ENCODE measurements around the gene SPAG8. TPM values are rescaled to one million over a fixed set of nuclear protein-coding genes. Genes with fewer than 3 reads are reported as not detected.

The SPAG8 gene
- total and polyA plus RNA-seq, 2 experiments from 2014 or later, result 0.97 to 1.2 TPM

DNA sequence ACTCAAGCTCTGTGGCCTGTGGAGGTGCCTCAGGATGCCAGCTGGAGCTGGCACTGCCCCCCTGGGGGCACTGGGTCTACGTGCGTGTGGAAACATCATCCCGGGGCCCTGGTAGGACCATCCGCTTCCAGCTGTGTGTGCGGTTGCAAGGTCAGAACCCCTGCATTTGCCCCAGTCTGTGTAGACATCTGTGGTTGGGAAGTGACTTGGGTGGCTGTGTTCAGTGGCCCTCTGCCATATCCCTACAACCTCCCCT is 29.5 kb upstream of the SPAG8 start:
- Histone ChIP-seq H3K36me3 (ENCODE audit: low read depth) (no peaks in the 10 kb centered on the region), H3K27me3 (replicated peaks; ENCODE audit: insufficient read depth) (no peaks in the 10 kb centered on the region), H3K4me3 (no peak overlapping the region), H3K4me2 (ENCODE audit: unreplicated experiment) (no peak overlapping the region), H3K9me2 (ENCODE audit: insufficient read depth) (no peaks in the 10 kb centered on the region), H3K79me2 (ENCODE audit: insufficient read depth) (no peaks in the 10 kb centered on the region), H3K27ac (no peak overlapping the region), H3F3A (ENCODE audit: insufficient read depth) (peaks cover 29% of the 10 kb centered on the region), H3K4me1 (ENCODE audit: insufficient read depth) (peaks cover 21% of the 10 kb centered on the region), H3K9ac (no peak overlapping the region), H2AFZ (no peak overlapping the region), H3K9me3 (ENCODE audit: low read depth) (no peaks in the 10 kb centered on the region), H4K20me1 (ENCODE audit: insufficient read depth) (no peaks in the 10 kb centered on the region)
- TF ChIP-seq EZH2 (IDR thresholded peaks at IDR 0.05; ENCODE audit: insufficient read depth, poor library complexity, severe bottlenecking) (no peak), EZH2phosphoT487 (IDR thresholded peaks at IDR 0.05; ENCODE audit: insufficient read depth, low read depth) (no peak)
- in situ Hi-C loops (cut with MboI), result no loop called here
- DNase-seq, result no peak
- WGBS, 2 experiments (ENCODE audit: low coverage in 1 of 2, low lambda C conversion rate in 2 of 2, missing lambda C conversion rate in 2 of 2), result 68 to 69% methylated on average over 5 of the region's 5 CpGs

DNA sequence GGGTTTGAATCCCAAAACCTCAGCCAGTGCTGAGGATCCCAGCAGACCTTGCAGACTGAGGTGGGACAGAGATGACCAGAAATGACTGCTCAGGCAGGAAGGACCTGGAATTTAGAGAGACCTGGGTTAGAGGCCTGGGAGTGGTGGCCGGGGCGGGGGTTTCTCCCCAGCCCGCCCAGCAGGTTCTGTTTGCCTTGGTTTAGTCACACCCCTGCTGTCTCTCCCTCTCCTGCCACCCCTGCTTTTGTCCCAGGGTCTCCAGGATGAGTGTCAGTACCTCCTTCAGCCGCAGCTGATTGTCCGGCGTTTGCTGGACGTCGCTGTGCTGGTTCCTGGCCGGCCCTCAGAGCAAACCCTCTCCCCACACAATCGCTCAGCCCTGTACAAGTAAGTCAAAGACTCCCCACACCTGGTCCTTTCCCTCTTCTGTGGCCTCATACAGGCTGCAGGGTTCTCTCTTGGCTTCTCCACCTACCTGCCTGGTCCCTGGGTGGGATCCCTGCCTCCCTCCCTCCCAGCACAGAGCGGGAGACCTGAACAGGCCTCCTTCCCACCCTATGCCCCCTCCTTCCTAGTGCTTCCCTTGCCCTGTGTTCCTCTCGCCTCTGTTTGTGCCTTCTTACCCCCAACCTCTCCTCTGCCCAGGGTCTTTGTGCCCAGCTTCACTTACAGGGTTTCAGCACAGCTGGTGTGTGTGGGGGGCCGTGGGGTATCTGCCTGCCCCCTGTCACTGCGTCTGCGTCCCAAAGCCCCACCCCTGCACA is 29.0 kb upstream of the SPAG8 start:
- Histone ChIP-seq H3K4me2 (ENCODE audit: unreplicated experiment) (no peak overlapping the region), H3K9me3 (ENCODE audit: low read depth) (no peaks in the 10 kb centered on the region), H3K27me3 (replicated peaks; ENCODE audit: insufficient read depth) (no peaks in the 10 kb centered on the region), H3K4me1 (ENCODE audit: insufficient read depth) (peaks cover 21% of the 10 kb centered on the region), H3K36me3 (ENCODE audit: low read depth) (no peaks in the 10 kb centered on the region), H3F3A (ENCODE audit: insufficient read depth) (peaks cover 29% of the 10 kb centered on the region), H2AFZ (no peak overlapping the region), H3K9ac (no peak overlapping the region), H3K79me2 (ENCODE audit: insufficient read depth) (no peaks in the 10 kb centered on the region), H3K27ac (no peak overlapping the region), H3K4me3 (no peak overlapping the region), H3K9me2 (ENCODE audit: insufficient read depth) (no peaks in the 10 kb centered on the region), H4K20me1 (ENCODE audit: insufficient read depth) (no peaks in the 10 kb centered on the region)
- no peak for DNase-seq
- TF ChIP-seq EZH2phosphoT487 (IDR thresholded peaks at IDR 0.05; ENCODE audit: insufficient read depth, low read depth) (no peak), EZH2 (IDR thresholded peaks at IDR 0.05; ENCODE audit: insufficient read depth, poor library complexity, severe bottlenecking) (no peak)
- in situ Hi-C loops (cut with MboI), result no loop called here
- WGBS, 2 experiments (ENCODE audit: low coverage in 1 of 2, low lambda C conversion rate in 2 of 2, missing lambda C conversion rate in 2 of 2), result 87 to 89% methylated on average over 15 of the region's 15 CpGs

DNA sequence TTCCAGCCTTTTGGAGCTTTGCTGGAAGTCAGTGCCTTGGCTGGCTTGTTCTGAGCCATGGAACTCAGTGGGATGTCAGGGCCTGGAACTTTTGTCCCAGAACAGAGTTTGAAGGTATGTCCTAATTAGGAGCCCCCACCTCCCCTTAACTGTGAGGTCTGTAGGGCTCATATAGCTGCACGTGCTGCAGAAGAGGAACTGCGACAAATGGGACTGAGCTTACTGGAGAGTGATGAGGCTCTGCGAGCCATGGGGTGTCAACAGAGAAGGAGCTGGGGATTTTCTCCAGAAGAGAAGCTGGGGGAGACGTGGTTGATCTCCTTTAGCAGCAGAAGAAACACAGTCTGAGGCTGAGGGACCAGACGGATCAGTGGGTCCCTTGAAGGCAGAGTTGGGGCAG is 27.9 kb upstream of the SPAG8 start:
- H3K9me2 ChIP-seq (ENCODE audit: insufficient read depth), result no peaks in the 10 kb centered on the region
- in situ Hi-C loops (cut with MboI), result no loop called here
- TF ChIP-seq EZH2 (IDR thresholded peaks at IDR 0.05; ENCODE audit: insufficient read depth, poor library complexity, severe bottlenecking) (no peak), EZH2phosphoT487 (IDR thresholded peaks at IDR 0.05; ENCODE audit: insufficient read depth, low read depth) (no peak)

DNA sequence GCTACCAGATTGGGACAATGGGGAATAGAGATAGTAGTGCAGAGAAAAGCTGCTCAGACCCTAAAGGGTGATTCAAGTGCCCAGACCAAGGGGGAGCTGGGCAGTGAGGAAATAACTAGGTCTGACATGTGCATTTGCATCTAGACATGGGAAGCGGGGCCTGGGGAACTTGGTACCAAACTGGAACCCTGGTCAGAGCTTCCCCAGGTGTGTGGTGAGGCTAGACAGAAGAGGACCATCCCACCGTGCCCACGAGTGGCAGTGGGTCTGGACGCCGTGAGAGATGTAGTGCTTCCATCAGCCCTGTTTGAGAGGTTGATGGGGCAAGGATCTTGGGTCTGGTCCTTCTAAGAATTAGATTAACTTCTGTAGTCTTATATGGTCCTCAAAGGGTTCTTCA is 24.5 kb upstream of the SPAG8 start:
- no peak for TF ChIP-seq EZH2phosphoT487 (IDR thresholded peaks at IDR 0.05; ENCODE audit: insufficient read depth, low read depth)
- no peak for TF ChIP-seq EZH2 (IDR thresholded peaks at IDR 0.05; ENCODE audit: insufficient read depth, poor library complexity, severe bottlenecking)
- Histone ChIP-seq H3K27me3 (replicated peaks; ENCODE audit: insufficient read depth) (no peaks in the 10 kb centered on the region), H3K4me1 (ENCODE audit: insufficient read depth) (no peaks in the 10 kb centered on the region), H3K4me3 (no peak overlapping the region), H3K4me2 (ENCODE audit: unreplicated experiment) (no peak overlapping the region), H2AFZ (no peak overlapping the region), H3K27ac (no peak overlapping the region), H3K9me2 (ENCODE audit: insufficient read depth) (no peaks in the 10 kb centered on the region), H3K36me3 (ENCODE audit: low read depth) (no peaks in the 10 kb centered on the region), H3K9me3 (ENCODE audit: low read depth) (no peaks in the 10 kb centered on the region), H3K9ac (no peak overlapping the region), H3K79me2 (ENCODE audit: insufficient read depth) (no peaks in the 10 kb centered on the region), H3F3A (ENCODE audit: insufficient read depth) (no peaks in the 10 kb centered on the region), H4K20me1 (ENCODE audit: insufficient read depth) (no peaks in the 10 kb centered on the region)
- in situ Hi-C loops (cut with MboI), result no loop called here
- 93 to 96% methylated on average over 5 of the region's 5 CpGs for WGBS, 2 experiments (ENCODE audit: low coverage in 1 of 2, low lambda C conversion rate in 2 of 2, missing lambda C conversion rate in 2 of 2)
- no peak for DNase-seq

More for the DNA sequence above, 27.9 kb upstream of the SPAG8 start:
- Histone ChIP-seq H3K9ac (no peak overlapping the region), H3K79me2 (ENCODE audit: insufficient read depth) (no peaks in the 10 kb centered on the region), H3K9me3 (ENCODE audit: low read depth) (no peaks in the 10 kb centered on the region), H3F3A (ENCODE audit: insufficient read depth) (peaks cover 21% of the 10 kb centered on the region), H3K4me3 (no peak overlapping the region), H3K36me3 (ENCODE audit: low read depth) (no peaks in the 10 kb centered on the region), H3K27me3 (replicated peaks; ENCODE audit: insufficient read depth) (no peaks in the 10 kb centered on the region), H3K27ac (no peak overlapping the region), H4K20me1 (ENCODE audit: insufficient read depth) (no peaks in the 10 kb centered on the region), H2AFZ (no peak overlapping the region), H3K4me2 (ENCODE audit: unreplicated experiment) (no peak overlapping the region), H3K4me1 (ENCODE audit: insufficient read depth) (peaks cover 15% of the 10 kb centered on the region)
- 97% methylated on average over 5 of the region's 5 CpGs for WGBS, 2 experiments (ENCODE audit: low coverage in 1 of 2, low lambda C conversion rate in 2 of 2, missing lambda C conversion rate in 2 of 2)
- DNase-seq, result no peak
